Measurements from ENCODE around the gene TWNK.

TWNK gene

GRCh38 chr10:100986952-100987684 lies at the start of gene TWNK, which contains the start of gene MRPL43:
TSS of gene TWNK (plus strand) at chr10:100987543. CDS start at chr10:100988211, 668 bp downstream.
TSS of gene MRPL43 (minus strand) at chr10:100987497. CDS start at chr10:100987443, 54 bp downstream.
- peak; percentile 76 to 86 for DNase-seq (ENCODE audit: low read depth in 1 of 2, low spot score in 1 of 2)

- no peak for DNase-seq (ENCODE audit: low read depth in 1 of 2, low spot score in 1 of 2)
Observed at GRCh38 chr10:100939763-100940344, 47.5 kb upstream of the TWNK start.

GRCh38 chr10:100942229-100942628 lies 45.1 kb upstream of the TWNK start:
- no peak for DNase-seq (ENCODE audit: low read depth in 1 of 2, low spot score in 1 of 2)

- no peak for DNase-seq (ENCODE audit: low read depth in 1 of 2, low spot score in 1 of 2)
Observed at GRCh38 chr10:100943508-100943907, 43.8 kb upstream of the TWNK start.

- DNase-seq (ENCODE audit: low read depth in 1 of 2, low spot score in 1 of 2), result no peak
Observed at GRCh38 chr10:100945754-100946153, 41.6 kb upstream of the TWNK start.

GRCh38 chr10:100948916-100949315 lies 38.4 kb upstream of the TWNK start:
- DNase-seq (ENCODE audit: low read depth in 1 of 2, low spot score in 1 of 2), result no peak

- DNase-seq (ENCODE audit: low read depth in 1 of 2, low spot score in 1 of 2), result no peak
Observed at GRCh38 chr10:100960251-100960650, 27.1 kb upstream of the TWNK start.

GRCh38 chr10:100962351-100963080 lies 24.8 kb upstream of the TWNK start:
- no peak for DNase-seq (ENCODE audit: low read depth in 1 of 2, low spot score in 1 of 2)

- DNase-seq (ENCODE audit: low read depth in 1 of 2, low spot score in 1 of 2), result no peak
Observed at GRCh38 chr10:100963826-100964225, 23.5 kb upstream of the TWNK start.

GRCh38 chr10:100965820-100966219 lies 21.5 kb upstream of the TWNK start:
- no peak for DNase-seq (ENCODE audit: low read depth in 1 of 2, low spot score in 1 of 2)

- DNase-seq (ENCODE audit: low read depth in 1 of 2, low spot score in 1 of 2), result no peak
Observed at GRCh38 chr10:100966887-100967286, 20.5 kb upstream of the TWNK start.

GRCh38 chr10:100967332-100967731 lies 20.0 kb upstream of the TWNK start:
- DNase-seq (ENCODE audit: low read depth in 1 of 2, low spot score in 1 of 2), result no peak

- DNase-seq (ENCODE audit: low read depth in 1 of 2, low spot score in 1 of 2), result no peak
Observed at GRCh38 chr10:100968062-100968736, 19.1 kb upstream of the TWNK start.

GRCh38 chr10:100968863-100969186 lies 18.5 kb upstream of the TWNK start:
- no peak for DNase-seq (ENCODE audit: low read depth in 1 of 2, low spot score in 1 of 2)

GRCh38 chr10:100969187-100970075 lies 17.9 kb upstream of the TWNK start, which contains the start of gene SEMA4G:
TSS of gene SEMA4G (plus strand) at chr10:100969504. CDS start at chr10:100972913, 3,409 bp downstream.
- DNase-seq (ENCODE audit: low read depth in 1 of 2, low spot score in 1 of 2), result no peak

- no peak for DNase-seq (ENCODE audit: low read depth in 1 of 2, low spot score in 1 of 2)
Observed at GRCh38 chr10:100970076-100970913, 17.0 kb upstream of the TWNK start.

- DNase-seq (ENCODE audit: low read depth in 1 of 2, low spot score in 1 of 2), result no peak
Observed at GRCh38 chr10:100970914-100971811, 16.2 kb upstream of the TWNK start.

- no peak for DNase-seq (ENCODE audit: low read depth in 1 of 2, low spot score in 1 of 2)
Observed at GRCh38 chr10:100972115-100972903, 15.0 kb upstream of the TWNK start.
